GM18502 (cell line): ENCODE data around the gene SRSF4.
"Not testable (repeated sequence)": the region's sequence is repeated elsewhere in the genome, so short reads cannot be mapped to it uniquely, and the experiment has no call there.

Experiments used
- ATAC-seq: cut with Tn5 transposase; IDR thresholded peaks from one replicate; pipeline ENCODE4 v1.9.1; 2021; ENCODE audit warnings: mild to moderate bottlenecking; ENCODE audit not compliant: unreplicated experiment, poor library complexity

SRSF4 gene

GRCh38 chr1:29126198-29126597 lies 55.5 kb downstream of the SRSF4 start:
- no peak for ATAC-seq

DNA sequence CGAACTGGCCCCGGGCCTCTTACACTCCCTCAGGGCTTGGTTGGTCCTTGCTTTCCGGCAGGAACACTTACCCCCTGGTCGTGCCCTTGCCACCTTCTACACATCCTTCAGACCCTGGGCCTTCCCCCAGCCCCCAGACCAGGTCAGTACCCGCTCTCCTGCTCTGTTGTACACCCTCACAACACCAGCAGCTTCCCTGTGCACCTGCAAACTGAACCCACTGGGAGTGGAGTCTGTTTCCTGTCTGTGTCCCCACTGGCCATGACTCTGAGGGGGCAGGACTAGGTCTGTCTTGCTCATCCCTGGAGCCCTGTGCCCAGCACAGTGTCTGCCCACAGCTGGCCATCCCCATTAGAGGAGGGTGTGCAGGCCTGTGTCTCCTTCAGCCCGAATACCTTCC lies 55.9 kb downstream of the SRSF4 start:
- ATAC-seq: no peak

GRCh38 chr1:29125237-29125641 lies 56.5 kb downstream of the SRSF4 start:
- ATAC-seq: no peak

GRCh38 chr1:29124366-29125236 lies 57.1 kb downstream of the SRSF4 start:
- ATAC-seq: no peak

DNA sequence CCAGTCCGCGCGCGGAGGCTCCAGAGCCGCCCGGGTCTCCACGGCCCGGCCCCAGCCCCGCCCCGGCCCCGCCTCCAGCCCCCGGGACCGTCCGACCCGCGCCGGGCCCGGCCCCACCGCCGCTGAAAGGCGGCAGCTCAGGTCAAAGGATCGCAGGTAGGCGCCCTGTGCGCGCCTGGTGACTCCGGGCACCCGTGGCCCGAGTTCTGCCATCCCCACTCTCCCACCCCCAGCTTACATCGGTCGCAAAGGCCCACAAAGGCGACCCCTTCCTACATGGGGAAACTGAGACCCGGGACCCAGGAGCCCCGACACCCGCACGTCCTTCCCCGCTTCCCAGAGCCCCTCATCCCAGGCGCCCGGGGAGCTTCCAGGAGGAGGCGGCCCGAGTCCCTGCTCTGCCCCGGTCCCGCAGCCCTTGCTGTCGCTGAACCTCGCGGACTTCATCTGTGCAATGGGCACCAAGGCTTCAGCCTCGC lies 57.8 kb downstream of the SRSF4 start, which contains the start of gene TMEM200B:
Gene TMEM200B (minus strand): TSS at position 17 of the 479 bp plus-strand sequence. CDS start 2,075 bp downstream, outside the sequence.
- ATAC-seq: no peak

DNA sequence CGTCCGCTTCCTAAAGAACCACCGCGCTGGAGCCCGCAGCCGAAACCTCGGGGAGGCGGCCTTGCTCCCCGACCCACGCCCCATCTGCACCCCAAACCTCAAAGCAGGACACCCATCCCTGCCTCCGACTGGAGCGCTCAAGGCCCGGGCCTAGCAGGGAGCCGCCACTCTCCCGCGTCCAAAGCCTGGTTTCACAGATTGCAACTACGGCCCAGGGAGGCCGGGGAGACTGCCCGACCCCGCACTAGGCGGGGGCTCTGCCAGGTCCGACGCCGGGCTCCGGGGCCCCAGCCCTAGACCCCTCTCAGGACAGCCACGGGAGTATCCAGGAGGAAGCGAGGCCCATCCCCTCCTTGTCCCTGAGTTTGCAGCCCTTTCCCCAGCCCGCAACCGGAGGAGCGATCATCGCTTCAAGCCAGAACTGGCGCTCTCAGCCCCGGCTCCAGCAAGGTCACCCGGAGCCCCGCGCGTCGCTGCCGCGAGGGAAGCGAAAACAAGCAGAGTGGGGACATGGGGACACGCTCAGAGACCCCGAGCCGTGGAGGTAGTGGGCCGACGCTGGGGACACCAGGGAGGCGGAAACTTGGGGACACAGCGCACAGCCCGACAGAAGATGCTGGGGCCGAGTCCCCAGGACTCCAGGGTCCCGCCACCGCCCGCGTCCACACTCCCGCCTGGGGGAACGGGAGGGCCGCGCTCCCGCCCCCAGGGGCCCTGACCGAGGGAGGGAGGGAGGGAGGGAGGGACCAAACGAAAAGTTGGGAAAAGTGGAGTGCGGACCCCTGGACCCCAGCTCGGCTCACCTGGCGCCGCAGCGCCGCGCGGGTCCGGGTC lies 58.4 kb downstream of the SRSF4 start:
- ATAC-seq: no peak

- no peak for ATAC-seq
Observed at GRCh38 chr1:29122682-29123052, 59.0 kb downstream of the SRSF4 start.

DNA sequence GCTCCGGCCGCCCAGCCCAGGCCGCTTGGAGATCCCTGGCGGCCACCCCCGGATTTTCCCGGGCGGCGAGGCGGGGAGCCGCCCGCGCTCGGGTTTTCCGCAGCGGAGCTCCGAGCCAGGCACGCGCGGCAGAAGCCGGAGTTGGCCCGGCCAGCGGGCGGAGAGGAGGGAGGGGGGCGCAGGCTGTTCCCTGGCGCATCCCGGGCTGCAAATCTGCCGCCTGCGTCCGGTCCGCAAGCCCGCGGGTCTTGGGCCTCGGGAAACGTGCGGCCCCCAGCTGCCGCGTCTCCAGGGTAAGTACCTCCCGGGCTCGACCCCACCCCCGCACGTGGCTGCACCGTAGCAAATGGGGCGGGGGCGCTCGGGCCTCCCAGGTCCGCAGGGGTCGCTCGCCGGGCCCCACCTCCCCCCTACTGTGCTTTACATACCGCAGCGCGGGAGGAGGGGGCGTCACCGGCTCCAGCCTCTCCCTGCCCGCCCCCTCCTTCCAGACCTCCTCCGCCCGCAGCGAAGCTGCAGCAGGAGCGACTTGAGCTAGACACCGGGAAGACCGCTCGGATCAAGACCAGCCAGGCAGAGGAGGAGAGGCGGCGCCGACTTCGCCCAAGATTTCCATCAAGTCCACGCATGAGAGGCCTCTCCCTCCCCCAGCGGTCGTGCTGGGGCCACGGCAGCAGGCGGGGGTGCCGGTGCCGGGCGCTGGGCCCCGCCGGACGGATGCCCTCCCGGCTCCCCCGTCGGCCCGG lies 59.6 kb downstream of the SRSF4 start:
- ATAC-seq: no peak

DNA sequence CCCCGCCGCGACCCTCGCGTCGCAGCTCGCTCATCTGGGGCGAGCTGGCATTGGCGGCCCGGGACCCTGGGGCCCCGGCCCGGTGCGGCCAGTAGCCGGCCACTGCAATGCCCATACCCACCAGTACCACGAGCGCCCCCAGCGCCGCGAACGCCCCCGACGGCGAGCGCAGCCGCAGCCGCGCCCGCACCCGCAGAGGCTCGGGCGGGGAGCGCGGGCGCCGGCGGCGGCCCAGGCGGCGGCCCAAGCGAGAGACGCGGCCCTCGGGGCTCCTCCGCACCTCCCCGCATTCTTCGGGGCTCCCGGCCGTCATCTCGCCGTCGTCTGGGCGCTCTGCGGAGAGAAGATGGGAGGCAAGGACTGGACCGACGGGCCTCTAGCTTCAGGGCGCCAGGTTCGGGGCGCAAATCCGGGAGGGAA lies 60.2 kb downstream of the SRSF4 start:
- ATAC-seq: no peak

DNA sequence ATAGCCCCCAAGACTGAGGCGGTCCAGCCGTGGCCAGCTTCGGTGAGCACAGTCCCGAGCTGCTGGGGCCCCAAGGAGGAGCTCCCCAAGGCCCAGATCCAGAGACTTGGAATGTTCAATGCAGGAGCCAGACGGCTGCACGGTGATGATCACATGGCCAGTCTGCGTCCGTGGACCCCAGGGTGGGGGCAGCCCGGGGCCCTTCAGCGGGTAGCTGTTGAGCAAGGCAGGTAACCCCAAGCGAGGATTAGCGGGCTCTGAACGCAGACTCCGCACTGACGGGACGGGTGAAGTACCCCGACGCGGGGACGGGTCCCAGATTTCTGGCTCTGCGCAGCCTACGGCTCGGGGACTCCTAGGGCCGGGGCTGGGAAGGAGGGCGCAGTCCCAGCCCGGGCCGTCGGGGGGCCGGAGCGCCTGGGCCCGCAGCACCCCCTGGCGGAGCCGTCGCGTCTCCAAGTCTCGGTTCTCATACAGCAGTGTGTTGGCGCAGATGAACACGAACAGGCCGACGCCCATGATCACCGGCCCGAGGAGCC lies 60.7 kb downstream of the SRSF4 start:
- ATAC-seq: no peak

GRCh38 chr1:29120367-29120766 lies 61.3 kb downstream of the SRSF4 start:
- ATAC-seq: no peak

DNA sequence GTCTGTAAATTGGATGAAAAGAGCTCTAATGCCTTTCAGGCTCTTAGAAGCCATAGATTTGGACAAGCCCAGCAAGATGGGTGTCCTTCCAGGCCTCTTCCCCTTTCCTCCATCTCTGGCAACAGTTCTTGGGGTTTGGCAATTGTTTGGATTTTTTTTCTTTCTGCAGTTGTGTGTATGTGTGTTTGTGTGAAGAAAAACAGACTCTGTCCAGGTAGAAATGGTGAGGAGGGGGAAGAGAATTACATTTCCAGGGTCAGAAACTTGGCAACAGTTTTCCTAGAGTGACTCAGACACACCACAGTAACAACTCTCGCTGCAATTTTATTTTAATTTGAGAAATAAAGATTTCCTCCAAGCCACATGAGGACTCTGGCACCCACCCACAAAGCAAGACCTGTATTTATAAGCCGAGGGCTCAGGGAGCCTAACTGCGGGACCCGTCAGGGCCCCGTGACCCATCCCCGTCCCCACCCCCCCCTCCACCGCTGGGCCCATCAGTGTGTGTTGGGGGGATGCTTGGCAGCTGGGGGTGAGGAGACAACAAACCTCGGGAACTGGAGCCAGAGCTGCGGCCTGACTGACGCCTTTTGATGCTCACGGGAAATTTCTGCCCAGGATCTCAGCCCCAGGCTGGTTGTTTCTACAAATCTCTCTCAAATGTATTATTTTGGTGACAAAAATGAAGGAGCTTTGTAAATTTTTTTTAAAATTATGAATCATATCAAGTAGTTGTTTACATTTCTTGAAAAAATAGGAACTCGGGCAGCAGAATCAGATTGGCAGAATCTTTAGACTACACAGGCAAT lies 62.4 kb downstream of the SRSF4 start:
- ATAC-seq: no peak

GRCh38 chr1:29117381-29117780 lies 64.3 kb downstream of the SRSF4 start:
- no peak for ATAC-seq

DNA sequence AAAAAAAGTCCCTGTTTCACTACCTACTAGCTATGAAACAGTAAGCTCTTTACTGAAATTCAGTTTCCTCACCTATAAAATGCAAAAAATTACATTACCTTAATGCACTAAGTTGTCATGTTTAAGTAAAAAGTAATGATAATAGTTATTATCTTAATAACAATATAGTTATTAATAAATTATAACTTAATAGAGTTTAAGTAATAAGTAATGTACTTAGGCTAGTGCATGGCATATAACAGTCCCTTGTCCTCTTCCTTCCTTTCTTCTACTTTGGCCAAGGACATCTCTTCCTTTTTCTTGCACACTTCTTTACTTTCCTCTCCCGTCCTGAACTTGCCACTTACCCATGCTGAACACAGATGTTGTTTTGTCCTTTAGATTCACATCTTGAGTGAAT lies 67.0 kb downstream of the SRSF4 start:
- ATAC-seq: no peak

DNA sequence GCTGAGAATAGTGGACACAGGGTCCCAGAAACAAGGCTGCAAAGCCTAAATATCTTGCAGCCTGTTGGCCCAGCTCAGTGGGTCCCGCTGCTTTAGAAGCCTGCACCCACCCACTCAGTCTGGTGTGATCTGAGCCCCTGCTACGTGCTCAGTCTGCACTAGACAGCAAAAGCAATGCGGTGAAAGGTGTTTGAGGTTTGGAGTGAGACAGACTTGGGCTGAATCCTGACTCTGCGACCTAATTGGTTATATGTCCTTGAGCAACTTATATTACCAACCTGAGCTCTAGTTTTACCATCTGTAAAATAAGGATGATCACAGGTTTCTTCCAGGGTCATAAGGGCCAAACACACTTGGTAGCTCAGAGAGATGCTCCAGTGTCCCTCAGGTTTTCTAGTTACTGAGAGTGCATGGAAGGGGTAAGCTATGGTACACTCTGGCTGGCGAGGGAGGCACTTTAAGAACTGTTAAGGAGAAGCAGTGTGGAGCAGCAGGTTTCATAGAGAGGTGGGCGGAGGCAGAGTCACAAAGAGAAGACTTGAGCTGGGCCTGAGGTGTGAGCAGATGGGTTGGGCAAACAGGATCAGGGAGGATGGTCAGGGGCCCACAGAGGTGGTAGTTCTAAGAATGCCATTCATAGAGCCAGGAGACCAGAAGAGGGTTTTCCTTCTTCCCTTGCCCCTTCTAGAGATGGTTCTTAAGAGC lies 68.1 kb downstream of the SRSF4 start:
- ATAC-seq: no peak

GRCh38 chr1:29112705-29113412 lies 68.8 kb downstream of the SRSF4 start:
- no peak for ATAC-seq

- not testable (repeated sequence) for ATAC-seq
Observed at GRCh38 chr1:29108041-29108440, 73.7 kb downstream of the SRSF4 start.

DNA sequence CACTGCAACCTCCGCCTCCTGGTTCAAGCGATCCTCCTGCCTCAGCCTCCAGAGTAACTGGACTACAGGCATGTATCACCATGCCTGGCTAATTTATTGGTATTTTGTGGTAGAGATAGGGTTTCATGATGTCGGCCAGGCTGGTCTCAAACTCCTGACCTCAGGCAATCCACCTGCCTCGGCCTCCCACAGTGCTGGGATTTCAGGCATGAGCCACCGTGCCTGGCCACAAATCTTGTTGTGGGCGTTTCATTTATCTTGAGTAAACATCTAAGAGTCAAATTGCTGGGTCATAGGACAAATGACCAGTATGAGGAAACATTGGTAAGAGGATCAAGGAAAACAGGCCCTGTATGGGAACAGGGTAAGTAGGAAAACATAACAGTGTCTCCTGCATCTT lies 75.9 kb downstream of the SRSF4 start:
- ATAC-seq: no peak
